Activated T-cell treated with anti-CD3 and anti-CD28 coated beads for 48 hours (primary cell): Measurements from ENCODE around the gene PLPP7.
"Not testable (repeated sequence)": the region's sequence is repeated elsewhere in the genome, so short reads cannot be mapped to it uniquely, and the experiment has no call there.

Source experiments
- DNase-seq: peaks from one replicate; pipeline ENCODE4 v3.0.0-alpha.2; 2020; ENCODE audit warnings: low read depth

The PLPP7 gene

GRCh38 chr9:131266266-131267229 lies 23.0 kb upstream of the PLPP7 start:
- DNase-seq: no peak

- no peak for DNase-seq
These were observed 19.1 kb upstream of the PLPP7 start for GRCh38 chr9:131270171-131271015.

DNA sequence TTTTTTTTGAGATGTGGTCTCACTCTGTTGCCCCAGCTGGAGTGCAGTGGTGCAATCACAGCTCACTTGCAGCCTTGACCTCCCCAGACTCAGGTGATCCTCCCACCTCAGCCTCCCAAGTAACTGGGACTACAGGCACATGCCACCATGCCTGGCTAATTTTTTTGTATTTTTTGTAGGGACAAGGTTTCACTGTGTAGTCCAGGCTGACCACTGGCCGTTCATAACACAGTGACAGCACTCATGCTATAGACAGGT lies 18.6 kb upstream of the PLPP7 start:
- DNase-seq: not testable (repeated sequence)

DNA sequence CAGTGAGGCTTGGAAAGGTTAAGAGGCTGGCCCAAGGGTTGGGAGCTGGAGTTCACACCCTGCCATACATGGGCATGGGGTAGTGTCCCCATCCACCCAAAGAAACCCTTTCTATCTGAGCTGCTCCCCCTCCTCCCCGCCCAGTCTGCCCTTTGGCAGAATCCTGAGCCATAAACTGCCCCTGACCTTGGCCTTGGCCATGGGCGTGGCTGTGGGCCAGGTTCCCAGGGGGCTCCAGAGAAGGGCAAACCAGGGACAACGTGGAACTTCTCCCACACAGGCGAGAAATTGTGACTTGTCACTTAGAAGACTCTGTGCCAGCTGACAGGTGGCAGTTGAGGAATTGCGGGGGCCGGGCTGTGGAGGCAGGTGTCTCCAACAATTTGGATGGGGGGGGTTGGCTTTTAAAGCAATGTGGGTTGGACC lies 18.0 kb upstream of the PLPP7 start:
- DNase-seq: no peak

- DNase-seq: no peak
These were observed 17.3 kb upstream of the PLPP7 start for GRCh38 chr9:131272212-131272611.

DNA sequence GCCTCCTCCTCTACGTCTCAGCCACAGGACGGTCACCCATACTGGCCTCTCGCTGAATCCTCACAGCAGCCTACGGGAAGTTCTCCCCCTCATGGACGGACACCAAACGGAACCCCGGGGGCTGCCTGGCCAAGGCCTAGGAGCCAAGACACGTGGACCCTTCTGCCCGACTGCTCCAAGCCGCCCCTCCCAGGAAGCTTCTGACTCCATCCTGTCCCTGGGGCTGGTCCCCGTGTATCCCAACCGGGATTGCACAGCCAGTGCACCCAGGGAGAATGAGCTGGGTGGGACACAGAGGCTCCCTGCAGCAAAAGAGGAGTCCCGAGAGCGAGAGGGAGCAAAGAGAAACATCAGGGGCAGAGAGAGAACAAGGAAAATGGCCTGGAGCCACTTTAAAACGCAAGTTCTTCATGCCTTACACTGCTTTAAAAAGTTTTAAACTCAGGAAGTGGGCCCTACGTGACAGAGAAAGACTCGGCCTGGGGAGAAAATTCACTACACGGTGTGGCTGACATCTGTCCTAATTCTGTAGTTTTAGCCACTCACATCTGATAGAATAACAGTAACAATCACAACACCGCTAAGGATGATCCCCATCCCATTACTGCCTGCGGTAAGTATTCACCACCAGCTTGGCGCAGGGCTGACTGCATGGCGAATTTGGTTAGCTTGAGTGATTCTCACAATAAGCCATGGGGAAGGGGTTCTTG lies 16.2 kb upstream of the PLPP7 start:
- DNase-seq: no peak

- no peak for DNase-seq
These were observed 15.5 kb upstream of the PLPP7 start for GRCh38 chr9:131273856-131274673.

GRCh38 chr9:131274674-131275331 lies 14.7 kb upstream of the PLPP7 start:
- no peak for DNase-seq

GRCh38 chr9:131275332-131276093 lies 14.0 kb upstream of the PLPP7 start:
- DNase-seq: no peak

GRCh38 chr9:131276094-131276888 lies 13.2 kb upstream of the PLPP7 start, which contains the start of gene FAM78A:
FAM78A (minus strand) TSS chr9:131276510; CDS start chr9:131276179, 331 bp downstream.
- DNase-seq: no peak

DNA sequence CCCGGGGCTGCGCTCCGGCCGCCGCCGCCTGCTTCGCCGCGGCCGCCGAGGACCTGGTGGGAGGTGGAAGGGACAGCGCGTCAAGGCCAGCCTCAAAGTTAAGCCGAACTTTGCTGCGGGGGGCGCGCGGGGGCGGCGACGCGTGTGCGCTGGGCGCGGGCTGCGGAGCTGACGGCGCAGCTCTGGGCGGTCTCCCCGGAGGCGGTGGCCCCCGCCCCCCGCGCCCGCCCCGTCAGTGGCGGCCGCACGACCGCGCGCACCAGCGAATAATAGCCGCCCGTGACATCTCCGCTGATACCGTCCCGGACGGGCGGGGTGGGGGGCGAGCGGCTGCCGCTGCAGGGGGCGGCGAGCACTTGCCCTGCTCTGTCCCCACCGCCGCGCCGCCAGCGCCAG lies 12.6 kb upstream of the PLPP7 start:
- no peak for DNase-seq

- no peak for DNase-seq
These were observed 12.1 kb upstream of the PLPP7 start for GRCh38 chr9:131277287-131277909.

DNA sequence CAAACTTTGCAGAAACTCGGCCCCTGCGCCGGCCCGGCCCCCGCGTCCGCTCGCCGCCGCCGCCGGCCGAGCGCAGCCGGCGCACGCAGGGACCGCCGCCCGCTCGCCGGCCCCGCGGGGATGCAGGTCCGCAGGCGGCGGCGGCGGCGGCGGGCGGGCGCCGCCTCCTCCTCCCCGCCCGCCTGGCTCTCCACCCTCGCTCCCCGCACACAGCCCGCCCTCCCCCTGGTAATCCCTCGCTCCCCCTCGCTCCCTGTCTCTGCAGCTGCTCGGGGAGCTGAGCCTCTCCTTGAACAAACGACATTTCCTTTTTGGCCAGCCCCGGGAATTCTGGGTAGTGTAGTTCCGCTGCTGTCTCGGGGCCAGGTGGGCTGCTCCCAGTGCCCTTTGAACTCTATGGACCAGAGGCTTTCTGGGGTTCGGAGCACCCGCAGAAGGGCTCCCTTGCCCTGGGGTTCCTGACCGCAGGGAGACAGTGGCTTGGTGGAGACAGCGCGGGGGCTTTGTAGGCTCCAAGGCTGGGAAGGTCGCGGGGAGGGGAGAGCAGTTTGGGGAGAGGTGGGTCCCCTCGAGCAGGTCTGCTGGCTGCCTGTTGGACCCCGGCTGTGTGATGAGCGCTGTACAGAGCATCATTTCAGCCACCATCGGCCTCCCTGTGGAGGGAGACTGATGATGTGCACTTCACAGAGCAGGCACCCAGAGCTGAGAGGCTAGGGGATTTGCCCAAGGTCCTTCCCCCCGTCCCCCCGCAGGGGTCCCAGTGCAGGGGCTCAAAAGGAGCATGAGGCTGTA lies 11.4 kb upstream of the PLPP7 start:
- DNase-seq: peak; percentile 67

- no peak for DNase-seq
These were observed 10.8 kb upstream of the PLPP7 start for GRCh38 chr9:131278702-131279111.

GRCh38 chr9:131279196-131279862 lies 10.2 kb upstream of the PLPP7 start:
- no peak for DNase-seq

GRCh38 chr9:131279863-131280570 lies 9.5 kb upstream of the PLPP7 start:
- no peak for DNase-seq

DNA sequence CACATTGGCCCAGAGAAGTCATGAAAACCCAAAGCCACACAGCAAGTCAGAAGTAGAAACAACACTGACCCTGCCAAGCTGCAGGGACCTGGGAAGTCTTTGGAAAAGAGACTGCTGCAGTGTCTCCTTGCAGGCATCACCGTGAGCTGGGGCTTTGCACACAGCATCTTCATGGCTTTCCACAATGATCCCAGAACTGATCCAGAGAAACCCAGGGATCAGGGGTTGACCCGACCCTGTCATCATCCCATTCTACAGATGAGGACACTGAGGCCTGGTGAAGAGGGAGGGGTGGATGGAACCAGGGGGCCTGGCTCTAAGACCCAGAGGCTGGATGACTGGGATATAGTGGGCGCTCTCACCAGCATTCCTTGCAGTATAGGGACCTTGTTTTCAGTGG lies 8.9 kb upstream of the PLPP7 start:
- DNase-seq: no peak
